Astrocyte of the cerebellum (primary cell): ENCODE measurements around the gene MAPKAPK2.

ENCODE experiments used
- DNase-seq: peaks from one replicate; pipeline ENCODE4 v3.0.0-alpha.2; 2011; ENCODE audit warnings: low read depth
- H3K4me3 ChIP-seq: 2 replicates; pipeline ENCODE4 v1.5.1; 2011; ENCODE audit warnings: mild to moderate bottlenecking, low read depth, low read length, moderate library complexity
- CTCF ChIP-seq: IDR thresholded peaks from 2 replicates; pipeline ENCODE4 v1.5.1; 2012; ENCODE audit warnings: low read length, low read depth, moderate library complexity, mild to moderate bottlenecking; ENCODE audit errors: missing control alignments
- in situ Hi-C: cut with HindIII; loops from 2 replicates; pipeline ENCODE4 v1.10.0; 2017; ENCODE audit warnings: low sequenced_read_pairs

Gene MAPKAPK2

DNA sequence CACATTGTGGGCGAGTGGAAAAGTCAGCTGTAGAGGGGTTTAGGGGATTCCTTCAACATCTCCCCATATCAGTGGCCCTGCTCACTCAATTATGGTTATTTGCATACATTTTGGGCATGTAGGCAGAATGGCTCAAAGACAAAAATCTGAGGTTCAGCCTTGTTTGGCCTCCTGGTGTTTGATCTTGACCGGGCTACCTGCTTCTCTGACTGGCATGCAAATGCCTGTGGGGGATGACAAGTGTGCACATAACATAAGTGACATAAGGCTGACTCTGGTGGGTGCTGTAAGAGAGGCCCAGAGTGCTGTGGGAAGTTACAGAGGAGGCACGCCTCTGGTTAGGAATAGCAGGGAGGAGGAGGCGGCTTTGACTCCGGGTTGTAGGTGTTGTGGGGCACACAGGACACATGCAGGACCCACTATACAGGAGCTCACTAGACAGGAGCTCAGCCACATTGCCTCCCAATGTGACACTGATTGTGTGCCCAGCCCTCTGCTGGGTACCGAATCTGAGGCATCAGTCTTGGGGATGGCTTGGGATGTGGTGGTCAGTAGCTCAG is 56.5 kb downstream of the MAPKAPK2 start:
- H3K4me3 ChIP-seq = no peak overlapping the region
- DNase-seq = no peak
- in situ Hi-C loops = loop anchor here (25.0 kb wide), 1 partner anchor 171 kb away; the partner anchor contains the start of gene FCMR
- no peak for TF ChIP-seq CTCF

DNA sequence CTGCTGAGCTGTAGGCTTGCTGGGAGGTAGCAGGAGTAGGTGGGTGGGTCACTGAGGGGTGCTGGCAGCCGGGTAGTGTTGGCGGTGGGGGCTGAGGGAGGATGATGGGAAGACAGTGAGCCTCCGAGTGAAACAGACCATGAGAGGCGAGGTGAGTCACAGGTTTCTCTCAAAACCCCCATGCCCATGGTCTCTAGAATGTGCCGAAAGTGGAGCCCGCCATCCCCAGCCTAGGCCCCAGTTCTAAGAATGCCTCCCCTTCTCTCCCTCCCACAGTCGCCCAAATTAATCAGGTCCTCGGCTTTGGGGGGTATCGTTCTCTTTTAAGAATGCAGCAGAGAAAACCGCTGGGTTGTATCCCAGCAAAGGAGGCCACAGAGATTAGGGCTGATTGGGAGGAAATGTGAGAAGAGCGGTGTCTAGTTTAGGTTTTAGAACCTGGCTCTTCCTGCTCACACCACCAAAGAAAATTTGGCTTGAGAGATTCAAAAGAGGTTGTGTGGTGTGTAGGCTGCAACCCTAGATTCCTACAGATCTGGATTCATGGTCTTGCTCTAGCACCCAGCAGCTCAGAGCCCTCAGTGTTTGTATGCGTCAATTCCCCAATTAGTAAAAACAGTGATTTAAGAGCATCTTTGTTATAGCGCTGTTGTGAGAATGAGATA is 58.1 kb downstream of the MAPKAPK2 start:
- TF ChIP-seq CTCF = no peak
- no peak for DNase-seq
- no peak overlapping the region for H3K4me3 ChIP-seq
- in situ Hi-C loops = loop anchor here (25.0 kb wide), 1 partner anchor 169 kb away; the partner anchor contains the start of gene FCMR

DNA sequence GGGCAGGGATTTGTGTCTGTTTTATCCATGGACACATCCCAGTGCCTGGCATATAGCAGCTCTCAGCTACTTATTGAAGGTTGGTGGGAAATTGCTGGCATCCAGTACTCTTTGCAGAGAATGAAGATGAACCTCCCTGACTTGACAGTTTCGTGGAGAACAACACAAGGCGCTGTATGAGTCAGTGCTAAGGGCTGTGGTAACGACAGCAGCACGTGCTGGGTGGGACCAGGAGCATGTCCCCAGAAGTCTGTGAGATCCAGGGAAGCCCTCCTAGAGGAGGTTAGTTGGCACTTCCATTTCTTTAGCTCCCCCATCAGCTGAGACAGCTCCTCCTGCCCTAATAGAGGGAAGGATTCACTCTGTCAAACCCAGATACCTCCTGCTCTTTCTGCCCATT is 60.0 kb downstream of the MAPKAPK2 start:
- no peak overlapping the region for H3K4me3 ChIP-seq
- TF ChIP-seq CTCF = no peak
- DNase-seq = no peak
- in situ Hi-C loops = loop anchor here (25.0 kb wide), 1 partner anchor 168 kb away; the partner anchor contains the start of gene FCMR

DNA sequence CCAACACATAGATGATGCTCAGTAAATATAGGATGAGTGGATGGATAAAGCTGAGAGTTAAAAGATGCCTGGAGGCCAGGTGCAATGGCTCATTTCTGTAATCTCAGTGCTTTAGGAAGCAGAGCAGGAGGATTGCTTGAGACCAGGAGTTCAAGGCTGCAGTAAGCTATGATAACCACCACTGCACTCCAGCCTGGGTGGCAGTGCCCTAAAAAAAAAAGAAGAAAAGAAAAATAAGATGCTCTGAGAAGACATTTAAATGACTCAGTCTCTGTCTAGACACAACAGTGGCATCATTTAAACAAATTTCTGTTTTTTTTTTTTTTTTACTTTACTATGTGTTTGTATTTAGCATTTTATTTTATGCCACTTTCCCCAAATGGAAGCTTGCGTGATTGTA is 60.6 kb downstream of the MAPKAPK2 start:
- no peak for DNase-seq
- in situ Hi-C loops = loop anchor here (25.0 kb wide), 1 partner anchor 167 kb away; the partner anchor contains the start of gene FCMR
- H3K4me3 ChIP-seq = no peak overlapping the region
- no peak for TF ChIP-seq CTCF

DNA sequence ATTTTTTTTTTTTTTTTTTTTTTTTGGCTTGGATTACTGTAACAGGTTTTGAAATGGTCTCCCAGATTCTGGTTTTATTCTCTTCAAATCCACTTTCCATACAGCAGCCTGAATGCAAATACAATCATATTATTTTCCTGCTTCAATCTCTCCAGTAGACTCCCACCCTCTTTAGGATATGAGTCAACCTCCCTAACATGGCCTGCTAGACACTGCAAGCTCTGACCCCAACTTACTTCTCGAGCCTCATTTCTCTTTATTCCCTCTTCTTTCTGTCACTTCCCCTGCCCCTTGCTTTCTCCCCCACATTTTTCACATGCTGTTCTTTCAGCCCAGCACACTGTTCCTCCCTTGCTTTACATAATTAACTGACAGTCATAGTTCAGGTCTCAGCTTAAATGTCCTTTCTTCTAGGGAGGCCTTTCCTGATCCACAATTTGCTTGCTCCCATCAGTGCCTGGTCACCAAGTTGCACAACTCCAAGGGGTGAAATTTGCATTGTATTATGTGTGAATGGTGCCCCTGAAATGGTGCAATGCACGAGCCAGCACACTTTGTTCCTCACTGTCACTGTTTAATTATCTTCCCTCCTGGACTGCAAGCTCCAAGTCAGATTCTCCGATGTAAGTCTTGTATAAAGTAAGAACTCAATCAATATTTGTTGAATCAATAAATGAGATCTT is 63.8 kb downstream of the MAPKAPK2 start:
- H3K4me3 ChIP-seq = no peak overlapping the region
- DNase-seq = no peak
- TF ChIP-seq CTCF = no peak
- in situ Hi-C loops = loop anchor here (25.0 kb wide), 1 partner anchor 164 kb away; the partner anchor contains the start of gene FCMR

GRCh38 chr1:206751891-206752290 is 67.2 kb downstream of the MAPKAPK2 start:
- H3K4me3 ChIP-seq = no peak overlapping the region
- in situ Hi-C loops = no loop called here
- DNase-seq = no peak
- no peak for TF ChIP-seq CTCF
